CD14-positive monocyte (primary cell): Measurements from ENCODE around the gene CEP85L. TPM values are rescaled to one million over a fixed set of nuclear protein-coding genes. Genes with fewer than 3 reads are reported as not detected.
A peak's percentile ranks its signal among the peaks of the same experiment; 100 is the strongest.

ENCODE experiments used
- DNase-seq, 3 donors: peaks; one replicate each; pipeline ENCODE4 v3.0.0-alpha.2; 2011 to 2022
- H2AFZ ChIP-seq: 2 replicates; pipeline ENCODE4 v1.6.0; 2012; ENCODE audit warnings: mild to moderate bottlenecking, low read depth, low read length, inconsistent platforms; ENCODE audit not compliant: insufficient read depth, poor library complexity, severe bottlenecking
- H3K27ac ChIP-seq, 2 donors: 1 replicate in 1 of 2; 2 replicates in 1 of 2; pipeline ENCODE4 v1.5.1; 2012 to 2013; ENCODE audit warnings: low read length in 2 of 2, control low read depth in 1 of 2, inconsistent platforms in 1 of 2, low read depth in 1 of 2, mild to moderate bottlenecking in 1 of 2
- H3K27me3 ChIP-seq, 2 donors: one replicate each; pipeline versions ENCODE4 v1.6.0 to v1.6.1; 2011 to 2013; ENCODE audit warnings: low read length in 2 of 2; ENCODE audit not compliant: control insufficient read depth in 2 of 2, insufficient read depth in 2 of 2
- H3K36me3 ChIP-seq, 2 donors: replicated peaks in 1 of 2; 1 replicate in 1 of 2; 2 replicates in 1 of 2; pipeline versions ENCODE4 v1.5.1 to v1.6.1; 2012 to 2013; ENCODE audit warnings: low read length in 2 of 2, control low read depth in 1 of 2, inconsistent platforms in 1 of 2, mild to moderate bottlenecking in 1 of 2; ENCODE audit not compliant: insufficient read depth in 2 of 2, control insufficient read depth in 1 of 2
- H3K4me1 ChIP-seq, 2 donors: 1 replicate in 1 of 2; 2 replicates in 1 of 2; pipeline versions ENCODE4 v1.5.1 to v1.6.1; 2012 to 2013; ENCODE audit warnings: low read length in 2 of 2, control low read depth in 1 of 2, inconsistent platforms in 1 of 2, mild to moderate bottlenecking in 1 of 2, moderate library complexity in 1 of 2; ENCODE audit not compliant: insufficient read depth in 2 of 2, control insufficient read depth in 1 of 2
- H3K4me2 ChIP-seq: replicated peaks from 2 replicates; pipeline ENCODE3; 2012; ENCODE audit warnings: low read length, moderate library complexity, mild to moderate bottlenecking; ENCODE audit not compliant: poor library complexity, severe bottlenecking; ENCODE audit errors: extremely low read depth
- H3K4me3 ChIP-seq, 3 experiments: fragments of 200-600 bp in 1 of 3; sonication (generic) in 1 of 3; replicated peaks in 1 of 3; 1 replicate in 2 of 3; 2 replicates in 1 of 3; pipeline ENCODE4 v1.5.1; 2011 to 2013; ENCODE audit warnings: low read length in 3 of 3, mild to moderate bottlenecking in 3 of 3, control low read depth in 2 of 3, low read depth in 2 of 3, inconsistent platforms in 1 of 3, moderate library complexity in 1 of 3
- H3K79me2 ChIP-seq: 2 replicates; pipeline ENCODE4 v1.6.0; 2012; ENCODE audit warnings: mild to moderate bottlenecking, control low read depth, inconsistent platforms, low read length, moderate library complexity; ENCODE audit not compliant: insufficient read depth
- H3K9ac ChIP-seq: 2 replicates; pipeline ENCODE4 v1.6.0; 2017; ENCODE audit warnings: low read length, mild to moderate bottlenecking; ENCODE audit not compliant: insufficient read depth, poor library complexity, severe bottlenecking
- H3K9me3 ChIP-seq, 2 donors: replicated peaks in 1 of 2; 1 replicate in 1 of 2; 2 replicates in 1 of 2; pipeline versions ENCODE4 v1.5.1 to v1.6.1; 2012 to 2013; ENCODE audit warnings: low read length in 2 of 2, control low read depth in 1 of 2; ENCODE audit not compliant: control insufficient read depth in 1 of 2, insufficient read depth in 1 of 2
- H4K20me1 ChIP-seq: 2 replicates; pipeline ENCODE4 v1.6.0; 2012; ENCODE audit warnings: mild to moderate bottlenecking, low read length, control low read depth, moderate library complexity; ENCODE audit not compliant: insufficient read depth
- H3K27ac Mint-ChIP-seq, 7 donors: one replicate each; pipeline ENCODE4 v1.8.0; 2020; ENCODE audit warnings: mild to moderate bottlenecking in 7 of 7, mixed read lengths in 7 of 7, moderate library complexity in 6 of 7, inconsistent platforms in 2 of 7
- H3K27me3 Mint-ChIP-seq, 3 donors: one replicate each; pipeline ENCODE4 v1.8.0; 2021 to 2022; ENCODE audit warnings: low read depth in 3 of 3, mild to moderate bottlenecking in 3 of 3, mixed read lengths in 3 of 3, moderate library complexity in 3 of 3, inconsistent platforms in 1 of 3
- H3K36me3 Mint-ChIP-seq, 2 donors: one replicate each; pipeline ENCODE4 v1.8.0; 2020; ENCODE audit warnings: mixed read lengths in 2 of 2, inconsistent platforms in 1 of 2, mild to moderate bottlenecking in 1 of 2
- H3K4me1 Mint-ChIP-seq: one replicate; pipeline ENCODE4 v1.8.0; 2020; ENCODE audit warnings: mild to moderate bottlenecking, mixed read lengths
- H3K4me3 Mint-ChIP-seq, 2 donors: one replicate each; pipeline ENCODE4 v1.8.0; 2020; ENCODE audit warnings: mild to moderate bottlenecking in 2 of 2, mixed read lengths in 2 of 2, moderate library complexity in 1 of 2
- H3K9me3 Mint-ChIP-seq, 7 donors: one replicate each; pipeline ENCODE4 v1.8.0; 2020 to 2022; ENCODE audit warnings: mixed read lengths in 7 of 7, mild to moderate bottlenecking in 6 of 7, moderate library complexity in 6 of 7, inconsistent platforms in 2 of 7
- CTCF ChIP-seq: fragments of 200-600 bp; IDR thresholded peaks from one replicate; pipeline ENCODE4 v1.8.0; 2022; ENCODE audit warnings: antibody characterized with exemption, mild to moderate bottlenecking
- WGBS: methylation state at CpG from one replicate; pipeline ENCODE4 v1.1.5; 2013; ENCODE audit warnings: missing lambda C conversion rate; ENCODE audit not compliant: insufficient coverage; 5-methylcytosine and 5-hydroxymethylcytosine counted together
- intact Hi-C, 2 donors: fragments of 100-400 bp; cut with micrococcal nuclease; formaldehyde crosslinking; loops; one replicate each; pipeline versions ENCODE4 v1.15.0 to v1.15.1; 2023
- polyA plus RNA-seq, 3 donors: library from polyadenylated mRNA; depleted of rRNA in 1 of 3; unstranded in 2 of 3; stranded (reverse) in 1 of 3; fragments of 300-500 nt in 2 of 3; fragments of >200 nt in 1 of 3; fragmentation: Illumina TruSeq in 2 of 3; gene quantifications; 1 replicate in 2 of 3; 2 replicates in 1 of 3; pipeline ENCODE4 v1.2.3, GENCODE V29; 2012 to 2021

CEP85L gene
- polyA plus RNA-seq, 3 donors: 14.9 to 38.3 (median 19.6) TPM

DNA sequence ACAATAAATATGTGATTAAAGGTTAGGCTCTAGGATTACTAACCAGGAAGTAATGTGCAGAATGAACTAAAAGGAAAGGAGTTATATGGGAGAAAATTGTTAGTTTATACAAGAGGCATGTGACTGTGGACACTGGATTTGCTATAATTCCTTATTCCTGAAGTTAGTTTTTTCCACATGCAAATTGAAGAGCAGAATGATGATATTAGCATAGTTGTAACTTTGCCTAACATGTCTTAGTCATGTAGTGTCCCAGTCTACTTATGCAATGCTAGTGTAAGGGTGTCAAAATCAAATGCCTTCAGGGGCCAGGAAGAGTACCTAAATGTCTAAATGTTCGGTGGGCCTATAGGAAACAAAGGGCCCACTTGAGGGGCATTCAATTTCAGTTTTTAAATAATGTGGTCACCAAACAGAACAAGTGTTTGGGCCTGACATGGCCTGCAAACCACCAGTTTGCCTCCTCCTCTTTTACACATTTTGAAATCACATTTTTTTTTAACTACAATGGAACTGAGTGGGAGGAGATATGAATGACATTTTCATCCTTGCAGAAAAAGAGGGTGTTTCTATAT, 28.0 kb upstream of the CEP85L start:
- Histone ChIP-seq H4K20me1 (no peaks in the 10 kb centered on the region), H3K4me2 (no peak overlapping the region), H3K27ac (no peak overlapping the region), H3K36me3 (no peaks in the 10 kb centered on the region), H2AFZ (no peak overlapping the region), H3K4me3 (no peak overlapping the region), H3K27me3 (no peaks in the 10 kb centered on the region), H3K79me2 (no peaks in the 10 kb centered on the region), H3K9ac (no peak overlapping the region), H3K9me3 (no peaks in the 10 kb centered on the region), H3K4me1 (peaks cover 3 to 9% of the 10 kb centered on the region in 2 donors)
- no peaks in the 10 kb centered on the region for H3K27me3 Mint-ChIP-seq
- intact Hi-C loops: no loop called here
- H3K9me3 Mint-ChIP-seq: no peaks in the 10 kb centered on the region
- no peak overlapping the region for H3K27ac Mint-ChIP-seq
- peaks cover 13% of the 10 kb centered on the region for H3K4me1 Mint-ChIP-seq
- no peak overlapping the region for H3K4me3 Mint-ChIP-seq
- peak in 1 of 3 donors; percentile 17 for DNase-seq
- no peaks in the 10 kb centered on the region for H3K36me3 Mint-ChIP-seq
- 67% methylated on average over 1 of the region's 1 CpG for WGBS
- no peak for TF ChIP-seq CTCF

- no peaks in the 10 kb centered on the region for H3K79me2 ChIP-seq
- H3K36me3 Mint-ChIP-seq: no peaks in the 10 kb centered on the region
- no peaks in the 10 kb centered on the region for H4K20me1 ChIP-seq
- no peak for DNase-seq
- no peak overlapping the region for H3K9ac ChIP-seq
- no peaks in the 10 kb centered on the region for H3K27me3 Mint-ChIP-seq
- H3K9me3 Mint-ChIP-seq: peaks cover 0 to 3% (median 0%) of the 10 kb centered on the region in 7 donors
- TF ChIP-seq CTCF: no peak
- intact Hi-C loops: no loop called here
- WGBS: no CpG with 5 or more reads among the region's 1 CpG
- no peak overlapping the region for H3K27ac Mint-ChIP-seq
- H2AFZ ChIP-seq: no peak overlapping the region
- no peak overlapping the region for H3K4me3 ChIP-seq
- H3K9me3 ChIP-seq: no peaks in the 10 kb centered on the region
- H3K4me1 ChIP-seq: peaks cover 3 to 9% of the 10 kb centered on the region in 2 donors
- no peaks in the 10 kb centered on the region for H3K27me3 ChIP-seq
- H3K4me1 Mint-ChIP-seq: peaks cover 13% of the 10 kb centered on the region
- H3K36me3 ChIP-seq: no peaks in the 10 kb centered on the region
- no peak overlapping the region for H3K4me2 ChIP-seq
- H3K4me3 Mint-ChIP-seq: no peak overlapping the region
- no peak overlapping the region for H3K27ac ChIP-seq
These were observed 27.5 kb upstream of the CEP85L start for GRCh38 chr6:118678866-118679265.
